Activated CD8-positive, alpha-beta memory T cell treated with anti-CD3 and anti-CD28 coated beads for 1 hour (primary cell): ENCODE data around the gene EFNB2.

ENCODE experiments used
- DNase-seq, 2 donors: peaks; one replicate each; pipeline ENCODE4 v3.0.0-alpha.2; 2020; ENCODE audit warnings: low read depth in 1 of 2; ENCODE audit errors: extremely low read depth in 1 of 2

The EFNB2 gene

DNA sequence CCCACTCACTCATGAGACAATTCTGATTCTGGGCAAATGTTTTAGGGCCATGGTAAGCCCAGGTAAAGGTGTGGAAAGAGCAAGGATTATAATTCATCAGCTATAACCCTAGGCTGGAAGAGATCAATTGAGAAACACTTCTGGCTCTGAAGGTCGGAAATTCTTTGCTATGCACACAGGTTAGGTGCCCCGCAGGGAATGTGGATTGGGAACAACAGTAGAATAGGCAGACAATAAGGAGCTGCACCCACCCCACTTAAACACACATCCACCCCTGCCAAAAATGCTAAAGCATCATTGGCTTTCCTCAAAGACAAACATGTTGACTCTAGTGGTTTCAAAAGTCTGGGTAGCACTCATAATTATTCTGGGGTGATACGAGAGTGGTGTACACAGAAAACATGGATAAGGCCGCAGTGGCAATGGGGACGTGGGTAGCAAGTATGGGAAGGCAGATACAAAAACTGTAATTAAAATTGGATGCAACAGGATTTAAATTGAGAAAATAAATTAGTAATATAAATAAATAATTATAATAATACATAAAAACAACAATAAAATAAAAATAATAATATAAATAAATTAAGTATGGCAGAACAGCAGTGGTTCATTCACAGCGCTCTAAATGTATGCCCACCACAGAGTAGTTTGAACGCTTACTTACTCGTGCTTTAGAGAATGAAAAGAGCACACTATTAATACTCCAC, 8.6 kb downstream of the EFNB2 start:
- no peak for DNase-seq

DNA sequence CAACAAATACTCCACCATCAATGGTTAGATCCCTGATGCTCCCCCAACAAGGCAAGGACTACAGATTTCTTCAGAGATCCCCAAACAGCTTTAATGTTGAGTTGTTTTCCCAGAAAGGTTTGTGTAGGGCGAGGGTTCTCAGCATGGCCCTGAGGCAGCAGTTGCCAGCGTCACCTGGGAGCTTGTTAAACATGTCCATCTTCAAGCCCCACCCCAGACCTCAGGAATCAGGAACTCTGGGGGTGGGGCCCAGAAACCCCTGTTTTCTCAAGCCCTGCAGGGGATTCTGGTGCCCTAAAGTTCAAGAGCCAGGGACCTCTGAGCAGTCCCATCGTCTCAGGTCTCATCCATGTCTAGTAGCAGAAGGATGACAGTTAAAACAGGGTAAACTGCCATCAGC, 9.6 kb downstream of the EFNB2 start:
- DNase-seq = no peak

DNA sequence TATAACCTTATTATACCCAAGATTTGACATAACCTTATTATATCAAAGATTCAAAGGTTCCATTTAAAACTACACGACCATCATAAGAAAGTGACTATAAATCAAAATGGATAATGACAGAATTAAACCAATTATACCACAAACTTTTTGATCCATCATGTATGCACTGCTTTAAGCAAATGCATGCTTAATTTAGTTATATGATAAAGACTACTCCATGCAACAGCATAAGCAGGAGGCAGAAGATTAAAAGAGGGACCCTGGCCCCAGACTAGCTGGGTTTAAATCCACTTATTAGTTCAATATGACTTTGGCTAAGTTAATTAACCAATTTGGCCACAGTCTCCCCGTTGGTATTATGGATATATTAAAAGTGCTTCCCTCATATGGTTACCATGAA, 11.4 kb downstream of the EFNB2 start:
- DNase-seq = no peak

- DNase-seq = no peak
These were observed 11.9 kb downstream of the EFNB2 start for GRCh38 chr13:106523576-106523975.

DNA sequence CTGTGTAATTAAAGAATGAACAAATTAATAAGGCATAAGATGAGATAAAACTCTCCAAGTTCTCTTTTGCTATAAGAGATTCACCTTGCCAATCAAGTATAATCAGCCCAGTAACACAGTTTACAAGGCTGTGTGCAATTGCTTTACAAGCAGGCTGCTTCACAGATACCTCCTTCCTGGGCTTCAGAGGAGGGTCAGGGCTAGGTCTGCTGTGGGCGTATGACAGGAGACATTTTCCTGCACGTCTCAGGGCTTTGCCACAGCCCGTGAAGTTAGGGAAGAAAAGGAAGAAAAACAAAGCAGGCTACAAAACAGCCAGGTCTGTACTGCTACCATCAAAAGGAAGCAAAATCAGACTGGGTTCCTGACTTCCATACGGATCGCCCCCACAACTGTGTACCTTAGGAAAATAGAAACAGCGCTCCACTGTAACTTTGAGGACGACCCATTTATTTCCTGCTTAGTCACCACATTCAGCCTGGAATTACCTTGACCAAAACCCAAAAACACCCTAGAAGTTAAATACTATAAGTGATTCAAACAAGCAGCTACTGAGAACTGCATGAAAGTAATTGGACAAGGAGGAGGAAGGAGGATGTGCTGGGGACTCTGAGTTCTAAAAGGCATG, 12.4 kb downstream of the EFNB2 start:
- DNase-seq = no peak

DNA sequence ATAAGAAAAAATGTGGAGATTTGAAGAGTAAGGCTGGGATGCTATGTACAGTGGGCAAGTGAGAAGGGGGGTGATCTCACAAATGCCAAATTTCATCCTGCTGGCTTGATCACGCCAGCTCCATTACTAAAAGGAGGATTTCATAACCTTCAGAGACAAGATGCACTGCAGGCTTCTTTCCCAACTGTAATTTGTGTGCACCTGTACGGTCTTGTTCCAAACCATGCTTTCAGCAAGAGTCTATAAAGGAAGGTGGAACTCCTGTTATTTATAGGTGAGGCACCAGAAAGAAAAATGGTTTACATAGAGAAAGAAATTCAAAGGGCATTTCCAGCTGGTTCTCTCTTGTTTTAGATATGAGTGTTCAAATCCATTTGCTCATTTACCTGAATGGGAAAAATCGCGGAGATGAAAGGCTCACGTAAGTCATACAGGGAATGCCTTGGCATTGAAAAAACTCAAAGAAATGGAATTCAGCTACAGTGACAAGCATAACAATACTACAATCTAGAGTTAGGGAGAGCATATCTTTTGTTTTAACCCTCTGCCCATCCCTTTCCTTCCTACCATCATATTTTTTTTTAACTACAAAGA, 13.3 kb downstream of the EFNB2 start:
- no peak for DNase-seq

- no peak for DNase-seq
These were observed 14.2 kb downstream of the EFNB2 start for GRCh38 chr13:106521095-106521799.

DNA sequence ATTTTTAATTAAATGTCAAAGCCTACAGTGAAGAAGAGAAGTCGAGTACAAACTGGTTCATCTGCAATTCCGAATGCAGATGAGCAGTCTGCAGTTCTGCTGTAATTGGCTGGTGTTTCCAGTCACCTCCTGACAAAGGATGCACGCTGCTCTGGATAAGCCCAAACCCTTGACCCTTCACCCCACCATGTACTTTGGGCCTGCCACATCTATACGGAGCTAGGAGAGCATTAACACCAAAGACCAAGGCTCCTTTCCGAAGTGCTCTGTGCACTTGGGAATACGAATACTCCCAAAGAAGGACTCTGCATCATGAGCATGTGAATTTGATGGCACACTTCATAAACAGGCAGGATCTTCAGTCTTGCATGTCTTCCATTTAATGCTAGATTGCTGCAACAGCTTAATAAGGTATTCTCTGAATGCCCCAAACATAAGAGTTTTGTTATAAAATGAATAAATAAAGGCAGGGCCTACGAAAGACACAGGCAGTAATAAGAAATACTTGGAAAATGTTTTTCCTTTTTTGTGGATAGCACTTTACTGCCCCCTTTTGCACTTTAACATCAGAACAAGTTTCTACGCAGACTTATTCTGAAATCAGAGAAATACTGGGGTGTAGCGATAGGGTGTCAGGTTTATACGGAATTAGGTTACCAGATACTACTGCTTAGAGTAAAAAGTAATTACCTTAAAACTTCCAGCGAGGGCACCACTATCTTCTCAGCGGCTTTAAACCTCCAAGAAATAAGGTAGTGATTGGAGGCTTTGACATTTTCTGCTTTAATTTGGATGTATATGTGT, 15.0 kb downstream of the EFNB2 start:
- no peak for DNase-seq

- DNase-seq = no peak
These were observed 16.9 kb downstream of the EFNB2 start for GRCh38 chr13:106518512-106518911.

DNA sequence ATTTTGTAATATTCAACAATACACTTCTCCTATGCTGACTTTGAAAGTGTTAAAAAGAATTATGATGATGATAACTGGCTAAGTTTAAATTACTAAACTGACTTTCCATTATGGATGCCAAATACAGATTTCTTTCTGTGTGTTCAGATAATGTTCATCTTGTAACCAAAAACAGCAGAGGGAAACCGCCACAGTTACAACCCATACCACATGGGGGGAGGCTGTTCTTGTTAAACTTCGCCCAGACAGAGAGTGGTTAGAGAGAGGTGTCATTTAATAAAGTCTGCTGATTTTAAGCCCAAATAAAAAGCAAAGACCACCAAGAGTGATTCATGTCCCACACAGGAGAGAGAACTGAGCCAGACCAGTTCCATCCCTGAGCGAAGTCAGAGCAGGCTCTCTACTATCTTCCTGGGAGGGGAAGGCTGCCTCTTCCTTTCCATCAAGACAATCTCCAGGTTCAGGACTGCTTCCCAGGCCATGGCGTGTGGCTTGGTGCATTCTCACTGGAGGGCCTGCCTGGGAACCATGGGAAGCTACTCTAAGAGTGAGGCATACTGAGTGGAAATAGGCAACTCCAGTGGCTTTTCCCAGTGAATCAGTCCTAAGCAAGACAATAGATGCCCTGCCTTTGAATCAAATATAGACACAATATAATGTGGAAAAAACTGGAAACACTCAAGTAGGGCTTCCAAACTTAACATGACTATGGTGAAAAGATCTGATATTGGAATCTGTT, 18.2 kb downstream of the EFNB2 start:
- no peak for DNase-seq

GRCh38 chr13:106515635-106516254, 19.7 kb downstream of the EFNB2 start:
- no peak for DNase-seq

GRCh38 chr13:106514928-106515634, 20.4 kb downstream of the EFNB2 start:
- DNase-seq = no peak

DNA sequence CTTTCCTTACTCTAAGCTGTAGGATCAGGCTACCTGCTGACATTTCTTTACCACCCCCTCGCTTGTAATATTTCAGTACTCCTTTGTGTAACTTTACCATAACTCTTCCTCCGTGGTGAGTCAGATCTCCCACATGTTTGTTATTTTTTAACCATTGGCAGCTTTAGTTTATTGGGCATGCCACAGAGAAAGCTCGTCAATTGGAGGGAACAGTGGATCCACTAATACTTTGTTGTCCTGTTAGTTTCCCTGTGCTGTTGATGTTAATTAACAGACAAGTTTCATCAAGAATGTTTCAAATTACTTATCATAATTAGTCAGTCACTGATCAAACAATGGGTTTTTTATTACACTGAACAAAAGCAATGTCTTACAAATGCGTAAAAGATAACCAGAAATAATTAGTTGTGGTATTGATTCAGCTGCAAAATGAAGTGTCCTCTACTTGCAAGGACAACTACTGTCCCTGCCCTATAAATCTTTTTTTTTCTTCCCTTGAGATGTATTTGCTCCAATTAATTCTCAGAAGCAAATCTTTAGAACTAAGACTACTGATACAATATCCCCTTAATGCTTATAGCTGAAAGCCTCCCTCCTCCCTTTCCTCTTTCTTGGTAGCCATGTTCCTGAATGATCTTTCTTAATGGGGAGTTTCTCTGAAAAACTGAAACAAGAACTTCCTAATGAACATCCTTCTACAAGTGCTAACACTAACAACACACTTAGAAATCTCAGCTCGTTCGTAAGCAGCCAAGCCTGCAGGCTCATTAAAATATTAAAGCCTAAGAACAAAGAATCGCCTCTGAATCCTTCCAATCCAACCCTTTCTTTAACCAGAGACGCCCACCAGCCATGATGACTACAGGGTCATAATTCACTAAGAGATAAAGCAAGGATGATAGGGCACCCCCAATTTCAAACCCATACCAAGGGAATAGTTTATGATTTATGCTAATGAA, 22.2 kb downstream of the EFNB2 start:
- no peak for DNase-seq

GRCh38 chr13:106507560-106508274, 27.7 kb downstream of the EFNB2 start:
- DNase-seq = no peak

DNA sequence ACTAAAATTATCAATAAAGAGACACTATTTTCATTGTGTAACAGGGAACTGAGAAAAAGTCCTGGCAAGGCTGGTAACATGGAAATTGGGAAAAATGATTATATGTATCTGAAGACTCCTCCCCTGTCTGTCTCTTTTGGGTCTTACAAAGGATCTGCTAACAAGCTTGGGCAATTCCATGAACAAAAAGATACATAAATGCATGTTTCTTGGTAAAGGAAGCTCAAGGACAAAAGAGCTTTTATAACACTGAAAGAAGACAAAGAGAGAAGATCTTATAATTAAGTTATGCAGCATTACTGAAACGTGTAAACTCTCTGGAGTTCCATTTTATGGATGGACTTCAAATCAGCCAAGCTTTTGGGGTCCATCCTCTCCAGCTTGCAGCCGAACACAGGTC, 29.2 kb downstream of the EFNB2 start:
- DNase-seq = no peak

- DNase-seq = no peak
These were observed 29.7 kb downstream of the EFNB2 start for GRCh38 chr13:106505732-106506131.

DNA sequence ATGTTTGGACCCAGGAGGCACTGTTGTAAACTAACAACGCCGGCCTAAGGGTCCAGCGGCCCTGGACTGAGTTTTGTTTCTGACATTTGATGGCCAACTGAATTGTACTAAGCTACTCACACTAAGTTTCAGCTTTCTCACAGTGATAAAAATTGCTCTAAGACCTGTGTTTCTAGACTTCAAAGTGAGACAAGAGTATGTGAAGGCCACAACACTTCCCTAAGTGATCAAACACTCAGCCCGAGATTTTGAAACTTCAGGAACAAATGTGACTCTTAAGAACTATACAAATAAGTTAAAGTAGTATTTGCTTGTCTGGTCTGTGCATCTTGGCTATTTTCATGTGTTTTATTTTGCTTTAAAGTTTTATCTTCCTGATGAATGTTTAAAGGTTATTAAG, 30.2 kb downstream of the EFNB2 start:
- DNase-seq = no peak
